ENCODE measurements around the gene FKBP7. TPM values are rescaled to one million over a fixed set of nuclear protein-coding genes. Genes with fewer than 3 reads are reported as not detected.

Gene FKBP7
- total and polyA plus RNA-seq, 2 of the 8 experiments (the other 6 are each of a cell fraction or from before 2014, with no cell fraction given): 3.6 to 7.0 TPM

DNA sequence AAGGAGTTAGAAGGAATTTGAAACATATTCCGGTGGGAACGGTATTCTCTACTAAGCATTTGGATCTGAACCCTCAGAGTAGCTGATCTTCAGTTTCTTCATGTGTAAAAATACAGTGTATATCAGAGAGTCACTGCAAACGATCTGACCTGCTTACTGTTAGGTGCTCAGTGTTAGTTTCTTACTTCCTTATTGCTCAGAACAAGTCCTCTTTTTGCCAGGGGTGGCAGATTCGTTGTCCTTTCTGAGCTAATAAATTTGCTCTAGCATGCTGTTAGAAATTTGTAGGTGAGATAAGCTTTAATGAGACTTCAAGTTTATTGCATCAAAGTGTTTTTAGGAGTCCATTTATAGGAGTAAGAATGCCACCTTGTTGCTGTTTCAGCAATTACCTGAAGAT lies 17.6 kb upstream of the FKBP7 start:
- H3K23me2 ChIP-seq (ENCODE audit: low read depth, low read length): no peaks in the 10 kb centered on the region
- H2BK20ac ChIP-seq (ENCODE audit: low read length): no peak overlapping the region
- H2BK5ac ChIP-seq (ENCODE audit: low read depth, low read length): no peak overlapping the region
- H2BK120ac ChIP-seq (replicated peaks; ENCODE audit: low read depth, low read length): no peak overlapping the region
- DNase-seq (ENCODE audit: low read depth in 1 of 2, low spot score in 2 of 2): no peak
- no peak overlapping the region for H3K9ac ChIP-seq (replicated peaks in 1 of 4; ENCODE audit: extremely low read depth in 1 of 4, low read depth in 3 of 4, low read length in 3 of 4)
- H4K8ac ChIP-seq (ENCODE audit: extremely low read depth, insufficient read depth, low read length): no peak overlapping the region
- no peak for FAIRE-seq
- H3K4me3 ChIP-seq (ENCODE audit: extremely low read depth in 1 of 4, insufficient read depth in 2 of 4, low read depth in 3 of 4, low read length in 4 of 4): no peak overlapping the region
- H3K14ac ChIP-seq (ENCODE audit: insufficient read length): no peak overlapping the region
- no peak overlapping the region for H4K5ac ChIP-seq (ENCODE audit: insufficient read length, low read depth, low read length)
- 85% methylated on average over 4 of the region's 4 CpGs; no CpG with 5 or more reads in 1 of the 2 experiments for WGBS, 2 experiments (ENCODE audit: extremely low coverage in 1 of 2, insufficient coverage in 1 of 2, insufficient read length in 1 of 2, insufficient replicate concordance in 2 of 2, low coverage in 1 of 2, low lambda C conversion rate in 2 of 2, missing lambda C conversion rate in 1 of 2)
- no peak overlapping the region for H2AK5ac ChIP-seq (ENCODE audit: low read depth, low read length)
- H3K4ac ChIP-seq (replicated peaks; ENCODE audit: insufficient read length, low read depth, low read length): no peak overlapping the region
- no peak overlapping the region for H3K4me2 ChIP-seq (ENCODE audit: insufficient read depth in 1 of 2, low read depth in 2 of 2, low read length in 2 of 2)
- no peak overlapping the region for H2BK12ac ChIP-seq (ENCODE audit: low read depth, low read length)
- ChIA-PET CTCF (ENCODE audit: partially characterized antibody) (interaction anchor here (1.4 kb wide), 1 partner anchor 17 kb away, joined by 3 read pairs; no protein-coding TSS in a partner anchor), POLR2A (ENCODE audit: partially characterized antibody) (interaction anchor here (1.1 kb wide), 1 partner anchor 14 kb away, joined by 3 read pairs; no protein-coding TSS in a partner anchor)
- peaks cover 0 to 1% of the 10 kb centered on the region in 2 experiments for H4K20me1 ChIP-seq (replicated peaks in 1 of 2; ENCODE audit: control insufficient read depth in 1 of 2, insufficient read depth in 2 of 2, low read length in 2 of 2)
- H2AFZ ChIP-seq (ENCODE audit: low read length): no peak overlapping the region
- H3K27me3 ChIP-seq (replicated peaks in 1 of 4; ENCODE audit: control insufficient read depth in 3 of 4, extremely low read depth in 1 of 4, insufficient read depth in 3 of 4, low read length in 3 of 4): peaks cover 0 to 1% (median 0%) of the 10 kb centered on the region in 4 experiments; a peak in 1 of 7 replicates
- no peak overlapping the region for H2BK15ac ChIP-seq (ENCODE audit: low read length)
- no peak overlapping the region for H3K23ac ChIP-seq (ENCODE audit: insufficient read length)
- no peak overlapping the region for H4K91ac ChIP-seq (replicated peaks; ENCODE audit: insufficient read length, low read length)
- H3K79me2 ChIP-seq (ENCODE audit: control insufficient read depth in 1 of 2, insufficient read depth in 2 of 2, low read length in 2 of 2): no peaks in the 10 kb centered on the region
- no peaks in the 10 kb centered on the region for H3K79me1 ChIP-seq (ENCODE audit: low read depth, low read length)
- no peak overlapping the region for H3K27ac ChIP-seq (ENCODE audit: low read depth, low read length)
- no peak overlapping the region for H3K56ac ChIP-seq (replicated peaks; ENCODE audit: insufficient read length, low read depth, low read length)
- H3K36me3 ChIP-seq (ENCODE audit: control insufficient read depth in 2 of 4, insufficient read depth in 4 of 4, low read length in 3 of 4): peaks cover 2 to 33% (median 13%) of the 10 kb centered on the region in 4 experiments; a peak in 7 of 8 replicates
- H3K4me1 ChIP-seq (replicated peaks in 1 of 4; ENCODE audit: control insufficient read depth in 3 of 4, insufficient read depth in 4 of 4, low read length in 3 of 4): no peaks in the 10 kb centered on the region
- H3K18ac ChIP-seq (ENCODE audit: extremely low read depth, low read length): no peak overlapping the region
- no peaks in the 10 kb centered on the region for H3K9me3 ChIP-seq (ENCODE audit: insufficient read depth in 2 of 2, low read depth in 1 of 2, low read length in 1 of 2)
- no peak for TF ChIP-seq SP4 (IDR thresholded peaks at IDR 0.05; ENCODE audit: low read length)
- no peak for TF ChIP-seq TEAD4 (IDR thresholded peaks at IDR 0.05; ENCODE audit: low read depth, low read length)
- TF ChIP-seq CHD1 (IDR thresholded peaks at IDR 0.05; ENCODE audit: low read depth, low read length): no peak
- TF ChIP-seq BRCA1 (IDR thresholded peaks at IDR 0.05; ENCODE audit: low read depth, low read length): no peak
- TF ChIP-seq EP300 (IDR thresholded peaks at IDR 0.05; ENCODE audit: borderline replicate concordance in 1 of 2, low read depth in 2 of 2, low read length in 2 of 2): no peak
- TF ChIP-seq PHF8 (conservative IDR thresholded peaks at IDR 0.05; ENCODE audit: low read depth, low read length): no peak
- TF ChIP-seq TAF1 (IDR thresholded peaks at IDR 0.05; ENCODE audit: low read depth, low read length): no peak
- no peak for TF ChIP-seq CHD2 (IDR thresholded peaks at IDR 0.05; ENCODE audit: low read length)
- TF ChIP-seq CBX5 (IDR thresholded peaks at IDR 0.05; ENCODE audit: low read depth, low read length): no peak
- no peak for TF ChIP-seq KDM1A (IDR thresholded peaks at IDR 0.05; ENCODE audit: borderline replicate concordance, low read length)
- no peak for TF ChIP-seq POU5F1 (IDR thresholded peaks at IDR 0.05; ENCODE audit: low read depth, low read length)
- TF ChIP-seq HDAC2 (IDR thresholded peaks at IDR 0.05; ENCODE audit: borderline replicate concordance in 1 of 2, low read depth in 2 of 2, low read length in 2 of 2): no peak
- TF ChIP-seq HDAC6 (IDR thresholded peaks at IDR 0.05; ENCODE audit: low read depth, low read length): no peak
- TF ChIP-seq CEBPB (IDR thresholded peaks at IDR 0.05; ENCODE audit: low read depth, low read length): no peak
- TF ChIP-seq MAFK (IDR thresholded peaks at IDR 0.05; ENCODE audit: low read depth, low read length): no peak

Measured in H1 (cell line).